Pancreas (tissue), 10 donors: ENCODE results near the gene CCDC6. TPM values are rescaled to one million over a fixed set of nuclear protein-coding genes. Genes with fewer than 3 reads are reported as not detected.

Source experiments
- ATAC-seq, 4 donors: fragments of 200-7000 bp; cut with Tn5 transposase; one replicate each; pipeline versions ENCODE4 v1.8.0 to v1.9.1; 2020; ENCODE audit warnings: mild to moderate bottlenecking in 4 of 4, moderate library complexity in 4 of 4
- DNase-seq, 6 donors: peaks; one replicate each; pipeline ENCODE4 v3.0.0-alpha.2; 2020
- FAIRE-seq: peaks from 2 replicates; lab custom pipeline; 2012; peaks lifted over from hg19 to GRCh38; lab: Jason Lieb, UNC
- H3K27ac ChIP-seq, 4 donors: fragments of 200-600 bp; sonication (generic); 1 replicate in 3 of 4; 2 replicates in 1 of 4; pipeline versions ENCODE4 v1.5.0 to v1.8.0; 2020
- H3K27me3 ChIP-seq, 4 donors: fragments of 200-600 bp; one replicate each; pipeline ENCODE4 v1.8.0; 2021
- H3K36me3 ChIP-seq, 3 donors: fragments of 200-600 bp; sonication (generic) in 1 of 3; one replicate each; pipeline versions ENCODE4 v1.5.0 to v1.8.0; 2020 to 2021
- H3K4me1 ChIP-seq, 3 donors: fragments of 200-600 bp; one replicate each; pipeline ENCODE4 v1.8.0; 2021
- H3K4me3 ChIP-seq, 4 donors: fragments of 200-600 bp; sonication (generic) in 2 of 4; one replicate each; pipeline versions ENCODE4 v1.5.0 to v1.8.0; 2020 to 2021
- H3K9me3 ChIP-seq, 4 donors: fragments of 200-600 bp; one replicate each; pipeline ENCODE4 v1.8.0; 2021
- WGBS, 2 donors: extraction: QIAGEN DNeasy Blood & Tissue Kit; methylation state at CpG; one replicate each; pipeline ENCODE4 v1.1.7; 2013; 5-methylcytosine and 5-hydroxymethylcytosine counted together
- intact Hi-C, 3 donors: fragments of 100-400 bp; cut with DNase I; formaldehyde crosslinking; loops; one replicate each; pipeline versions ENCODE4 v1.11.1 to v1.14.2; 2022
- polyA plus RNA-seq, 2 donors: library from polyadenylated mRNA; stranded (reverse); fragments of 200-250 nt; gene quantifications; one replicate each; pipeline ENCODE4 v1.2.3, GENCODE V29; 2013
- total RNA-seq, 6 donors: library from RNA; stranded (reverse); fragmentation: NEBNext Ultra II Directional in 4 of 6; extraction: Animal tissue kit (Norgen Biotek cat#: 25700) in 4 of 6; gene quantifications; one replicate each; pipeline versions ENCODE4 v1.2.1 to v1.2.4, GENCODE V29; 2021 to 2023
- TF ChIP-seq, protein P1 (sequence below), 4 donors: fragments of 200-600 bp; sonication (generic) in 3 of 4; IDR thresholded peaks; one replicate each; pipeline versions ENCODE4 v1.5.0 to v1.8.0; 2021; ENCODE audit warnings: antibody characterized with exemption in 4 of 4
- donor health status: healthy with polysubstance abuse.
- donor health status: DM: no; HTN: no; CAD: no; lungs with moderate emphysema.
- donor health status: DM: no; HTN: no; CAD: no.
- donor health status: control.
- donor health status: control.
- donor health status: Bipolar disorder and iron deficiency.
- donor health status: DM: yes; HTN: yes; CAD: no.
- donor health status: DM: no; HTN: no; CAD: no.
- donor health status: DM: no; HTN: no; CAD: no.
- donor health status: DM: yes; HTN: yes; CAD: no.

The CCDC6 gene
- total and polyA plus RNA-seq, 8 donors, result 8.3 to 53.1 (median 29.0) TPM

DNA sequence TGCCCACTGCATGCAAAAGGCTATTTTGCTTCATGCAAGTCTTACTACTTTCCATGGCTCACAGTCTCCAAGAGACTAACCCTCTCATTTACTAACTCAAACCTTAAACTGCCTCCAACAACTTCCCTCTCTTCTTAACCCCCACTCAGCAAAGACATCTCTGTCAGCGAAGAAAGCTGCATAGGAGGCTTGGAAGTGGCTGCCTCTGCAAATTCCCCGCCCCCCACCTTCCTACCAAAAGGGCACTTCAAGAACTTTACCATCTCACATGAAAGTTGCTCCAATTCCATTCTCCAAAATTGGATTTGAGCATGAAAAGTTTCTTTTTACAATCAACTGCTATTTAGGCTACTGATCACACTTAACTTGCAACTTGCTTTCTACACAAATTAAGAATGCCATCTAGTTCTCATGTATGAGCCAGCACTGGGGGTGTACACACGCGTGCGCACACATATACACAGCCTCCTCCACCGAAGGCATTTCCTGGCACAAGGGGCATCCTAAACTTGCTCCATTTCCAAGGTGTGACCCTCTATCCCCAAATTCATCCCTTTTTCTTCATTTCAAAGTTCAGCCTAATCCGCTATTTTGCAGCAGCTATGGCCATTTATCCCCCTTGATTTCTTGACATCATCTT is 1.8 kb downstream of the CCDC6 start:
- Histone ChIP-seq H3K4me3 (peak overlapping the region; percentile 97 to 99 (median 97)), H3K9me3 (no peaks in the 10 kb centered on the region), H3K4me1 (peaks cover 27 to 60% (median 48%) of the 10 kb centered on the region in 3 donors), H3K27ac (peak overlapping the region in 2 of 4 donors; percentile 97 to 99), H3K27me3 (no peaks in the 10 kb centered on the region), H3K36me3 (no peaks in the 10 kb centered on the region)
- intact Hi-C loops, result no loop called here
- ATAC-seq, result no peak
- no peak for DNase-seq
- TF ChIP-seq, protein P1, sequence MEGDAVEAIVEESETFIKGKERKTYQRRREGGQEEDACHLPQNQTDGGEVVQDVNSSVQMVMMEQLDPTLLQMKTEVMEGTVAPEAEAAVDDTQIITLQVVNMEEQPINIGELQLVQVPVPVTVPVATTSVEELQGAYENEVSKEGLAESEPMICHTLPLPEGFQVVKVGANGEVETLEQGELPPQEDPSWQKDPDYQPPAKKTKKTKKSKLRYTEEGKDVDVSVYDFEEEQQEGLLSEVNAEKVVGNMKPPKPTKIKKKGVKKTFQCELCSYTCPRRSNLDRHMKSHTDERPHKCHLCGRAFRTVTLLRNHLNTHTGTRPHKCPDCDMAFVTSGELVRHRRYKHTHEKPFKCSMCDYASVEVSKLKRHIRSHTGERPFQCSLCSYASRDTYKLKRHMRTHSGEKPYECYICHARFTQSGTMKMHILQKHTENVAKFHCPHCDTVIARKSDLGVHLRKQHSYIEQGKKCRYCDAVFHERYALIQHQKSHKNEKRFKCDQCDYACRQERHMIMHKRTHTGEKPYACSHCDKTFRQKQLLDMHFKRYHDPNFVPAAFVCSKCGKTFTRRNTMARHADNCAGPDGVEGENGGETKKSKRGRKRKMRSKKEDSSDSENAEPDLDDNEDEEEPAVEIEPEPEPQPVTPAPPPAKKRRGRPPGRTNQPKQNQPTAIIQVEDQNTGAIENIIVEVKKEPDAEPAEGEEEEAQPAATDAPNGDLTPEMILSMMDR (IDR thresholded peaks at IDR 0.05), result no peak
- FAIRE-seq, result no peak
- WGBS, 2 donors, result 18 to 28% methylated on average over 7 of the region's 7 CpGs

DNA sequence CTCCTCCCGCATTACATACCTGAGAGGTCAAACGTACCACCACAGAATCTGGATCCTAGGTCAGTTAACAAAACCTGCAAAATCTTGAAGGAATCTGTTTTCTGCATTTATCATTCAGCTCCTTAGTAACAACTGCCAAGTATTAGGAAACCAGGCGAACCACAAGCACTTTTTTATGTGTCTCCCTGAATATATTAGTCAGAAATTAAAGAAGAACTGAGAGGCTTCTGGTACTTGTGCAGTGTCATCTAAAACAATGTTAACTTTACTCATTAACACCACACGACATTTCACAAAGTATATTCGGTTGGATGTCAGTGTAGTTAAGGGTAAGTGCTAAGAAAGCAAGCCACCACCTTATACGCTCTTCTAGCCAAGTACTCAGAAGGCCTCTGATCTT is 2.5 kb downstream of the CCDC6 start:
- Histone ChIP-seq H3K9me3 (no peaks in the 10 kb centered on the region), H3K4me1 (peaks cover 27 to 63% (median 52%) of the 10 kb centered on the region in 3 donors), H3K36me3 (no peaks in the 10 kb centered on the region), H3K27ac (peak overlapping the region in 1 of 4 donors; percentile 97), H3K27me3 (no peaks in the 10 kb centered on the region), H3K4me3 (peak overlapping the region in 2 of 4 donors; percentile 97 to 99)
- FAIRE-seq, result no peak
- intact Hi-C loops, result no loop called here
- DNase-seq, result no peak
- TF ChIP-seq, protein P1 (IDR thresholded peaks at IDR 0.05), result no peak
- no peak for ATAC-seq
- 26 to 39% methylated on average over 6 of the region's 6 CpGs for WGBS, 2 donors

DNA sequence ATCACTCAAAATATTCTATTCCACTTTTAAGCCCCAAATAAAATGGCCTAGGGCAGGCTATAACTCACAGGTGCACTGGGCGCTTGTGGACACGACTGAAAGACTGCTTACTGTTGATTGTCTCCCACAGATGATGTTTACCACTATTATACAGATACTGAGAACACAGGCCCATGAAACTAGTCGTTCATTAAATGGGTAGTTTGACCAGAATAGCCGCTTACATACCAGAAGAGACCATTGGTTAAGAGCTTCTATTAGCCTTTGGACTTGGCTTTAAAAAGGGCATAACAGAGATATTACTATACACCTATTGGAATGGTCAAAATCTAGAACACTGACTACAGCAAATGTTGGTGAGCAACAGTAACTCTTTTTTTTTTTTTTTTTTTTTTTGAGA is 4.3 kb downstream of the CCDC6 start:
- intact Hi-C loops, result no loop called here
- Histone ChIP-seq H3K27me3 (no peaks in the 10 kb centered on the region), H3K36me3 (no peaks in the 10 kb centered on the region), H3K4me1 (peaks cover 40 to 70% (median 57%) of the 10 kb centered on the region in 3 donors), H3K4me3 (no peak overlapping the region), H3K9me3 (no peaks in the 10 kb centered on the region), H3K27ac (peak overlapping the region in 1 of 4 donors; percentile 34)
- TF ChIP-seq, protein P1 (IDR thresholded peaks at IDR 0.05), result no peak
- 56 to 61% methylated on average over 4 of the region's 4 CpGs for WGBS, 2 donors
- FAIRE-seq, result no peak
- no peak for DNase-seq
- ATAC-seq, result no peak

DNA sequence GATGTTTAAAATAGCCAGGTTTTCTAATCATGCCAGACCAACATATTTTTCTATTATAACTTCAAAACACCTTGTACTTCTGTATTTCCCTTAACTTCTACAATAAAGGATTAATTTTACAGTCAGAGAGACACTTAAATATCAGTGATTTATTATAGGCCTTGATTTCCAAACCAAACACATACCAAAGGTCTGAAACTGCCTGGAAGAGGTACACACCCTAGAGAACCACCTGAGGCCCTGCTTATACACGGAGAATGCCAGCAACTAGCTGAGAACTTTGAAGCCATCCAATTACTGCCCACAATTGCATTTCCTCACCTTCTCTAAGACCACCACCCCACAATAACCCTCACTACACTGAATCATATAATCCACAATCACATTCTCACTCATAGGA is 4.9 kb downstream of the CCDC6 start:
- 20% methylated on average over 1 of the region's 1 CpG for WGBS, 2 donors
- Histone ChIP-seq H3K4me3 (no peak overlapping the region), H3K27me3 (no peaks in the 10 kb centered on the region), H3K4me1 (peaks cover 40 to 74% (median 62%) of the 10 kb centered on the region in 3 donors), H3K36me3 (no peaks in the 10 kb centered on the region), H3K27ac (peak overlapping the region in 2 of 4 donors; percentile 34), H3K9me3 (no peaks in the 10 kb centered on the region)
- FAIRE-seq (no peak), ATAC-seq (no peak), DNase-seq (no peak)
- TF ChIP-seq, protein P1 (IDR thresholded peaks at IDR 0.05), result no peak
- intact Hi-C loops, result no loop called here
